GM19035 (cell line): ENCODE results near the gene CIROP.
A peak's percentile ranks its signal among the peaks of the same experiment; 100 is the strongest.

Experiments
- ATAC-seq: cut with Tn5 transposase; IDR thresholded peaks from one replicate; pipeline ENCODE4 v1.9.1; 2021; ENCODE audit not compliant: unreplicated experiment

Gene CIROP

GRCh38 chr14:23067847-23068788, 36.7 kb downstream of the CIROP start:
- no peak for ATAC-seq

DNA sequence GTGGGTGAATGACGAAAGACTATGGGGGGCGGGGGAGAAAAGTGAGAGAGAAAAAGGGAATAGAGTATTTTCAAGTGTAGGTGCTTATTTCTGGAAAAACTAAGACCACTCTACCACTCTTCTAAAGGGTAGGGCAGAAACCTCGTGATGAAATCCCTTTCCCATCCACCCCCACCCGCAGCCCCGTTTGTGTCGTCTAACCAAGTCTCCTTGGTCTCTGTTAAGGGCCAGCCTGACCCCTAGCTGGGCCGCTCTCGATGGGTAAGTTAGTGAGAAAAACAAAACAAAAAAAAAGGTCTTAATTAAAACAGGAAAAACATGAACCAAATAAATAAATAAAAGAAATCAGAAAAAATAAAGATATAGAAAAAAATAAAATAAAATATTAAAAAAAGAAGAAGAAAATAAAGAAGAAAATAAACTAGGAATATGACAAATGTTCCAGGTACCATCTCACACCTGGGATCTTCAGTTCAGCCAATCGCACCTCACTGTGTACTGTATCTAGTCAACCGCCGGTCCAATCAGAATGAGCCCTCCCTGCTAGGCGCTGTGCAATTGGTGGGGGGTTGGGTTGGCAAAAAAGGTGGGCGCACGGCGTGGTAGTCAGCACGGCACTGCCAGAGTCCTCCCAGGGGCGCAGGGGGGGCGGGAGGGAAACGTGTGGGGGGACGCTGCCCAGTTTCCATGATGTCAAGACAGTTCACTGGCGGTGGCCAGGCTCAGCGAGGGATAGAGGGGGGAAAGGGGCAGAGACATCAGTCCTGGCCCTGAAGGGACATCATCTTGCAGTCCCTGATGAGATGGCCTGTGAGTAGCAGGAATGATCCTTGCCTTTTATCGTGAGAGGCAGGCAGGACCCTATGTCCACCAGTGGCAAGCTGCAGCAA, 37.7 kb downstream of the CIROP start:
- ATAC-seq: no peak

- ATAC-seq: no peak
Measured at GRCh38 chr14:23066368-23066767, 38.4 kb downstream of the CIROP start.

- no peak for ATAC-seq
Measured at GRCh38 chr14:23063601-23064000, 41.2 kb downstream of the CIROP start.

- ATAC-seq: no peak
Measured at GRCh38 chr14:23062002-23062401, 42.8 kb downstream of the CIROP start.

GRCh38 chr14:23060536-23061260, 44.1 kb downstream of the CIROP start:
- ATAC-seq: no peak

DNA sequence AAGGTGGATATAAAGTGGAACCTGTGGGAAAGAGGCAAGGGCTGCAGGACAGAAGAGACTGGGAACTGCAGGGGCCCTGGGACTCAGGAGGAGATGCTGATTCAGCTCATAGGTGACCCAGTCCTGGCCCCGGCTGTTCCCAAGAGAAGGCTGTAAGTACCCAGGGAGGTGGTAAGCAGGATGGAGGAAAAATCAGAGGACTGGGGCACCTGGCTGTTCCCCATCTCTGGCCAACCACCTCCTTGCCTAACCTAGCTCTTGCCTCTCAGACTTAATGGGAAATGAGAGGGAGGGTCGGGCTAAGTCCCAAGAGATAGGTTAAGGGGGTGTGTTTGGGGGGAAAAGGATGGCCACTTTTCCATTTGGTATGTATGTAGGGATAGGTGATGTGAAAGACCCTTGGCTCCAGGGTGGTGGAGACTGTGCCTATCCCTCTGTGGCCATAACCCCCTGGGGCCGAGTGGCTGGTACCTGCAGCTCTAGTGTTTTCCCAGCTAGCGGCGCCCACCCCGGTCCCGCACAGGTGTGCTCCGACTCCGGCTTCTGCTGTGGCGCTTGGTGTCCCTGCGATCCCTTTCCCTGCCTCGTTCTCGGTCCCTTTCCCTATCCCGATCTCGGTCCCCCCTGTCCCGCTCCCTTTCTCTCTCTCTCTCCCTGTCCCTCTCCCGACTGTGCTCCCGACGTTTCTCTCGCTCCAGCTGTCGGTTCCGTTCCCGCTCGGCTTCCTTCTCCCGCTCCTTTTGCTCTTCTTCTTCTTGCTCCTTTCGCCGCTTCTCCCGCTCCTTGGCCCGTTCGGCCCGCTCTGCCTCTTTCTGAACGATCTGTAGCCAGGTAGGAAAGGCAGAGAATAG, 45.9 kb downstream of the CIROP start:
- ATAC-seq: no peak

GRCh38 chr14:23057757-23058653, 46.8 kb downstream of the CIROP start:
- peak; percentile 72 for ATAC-seq

DNA sequence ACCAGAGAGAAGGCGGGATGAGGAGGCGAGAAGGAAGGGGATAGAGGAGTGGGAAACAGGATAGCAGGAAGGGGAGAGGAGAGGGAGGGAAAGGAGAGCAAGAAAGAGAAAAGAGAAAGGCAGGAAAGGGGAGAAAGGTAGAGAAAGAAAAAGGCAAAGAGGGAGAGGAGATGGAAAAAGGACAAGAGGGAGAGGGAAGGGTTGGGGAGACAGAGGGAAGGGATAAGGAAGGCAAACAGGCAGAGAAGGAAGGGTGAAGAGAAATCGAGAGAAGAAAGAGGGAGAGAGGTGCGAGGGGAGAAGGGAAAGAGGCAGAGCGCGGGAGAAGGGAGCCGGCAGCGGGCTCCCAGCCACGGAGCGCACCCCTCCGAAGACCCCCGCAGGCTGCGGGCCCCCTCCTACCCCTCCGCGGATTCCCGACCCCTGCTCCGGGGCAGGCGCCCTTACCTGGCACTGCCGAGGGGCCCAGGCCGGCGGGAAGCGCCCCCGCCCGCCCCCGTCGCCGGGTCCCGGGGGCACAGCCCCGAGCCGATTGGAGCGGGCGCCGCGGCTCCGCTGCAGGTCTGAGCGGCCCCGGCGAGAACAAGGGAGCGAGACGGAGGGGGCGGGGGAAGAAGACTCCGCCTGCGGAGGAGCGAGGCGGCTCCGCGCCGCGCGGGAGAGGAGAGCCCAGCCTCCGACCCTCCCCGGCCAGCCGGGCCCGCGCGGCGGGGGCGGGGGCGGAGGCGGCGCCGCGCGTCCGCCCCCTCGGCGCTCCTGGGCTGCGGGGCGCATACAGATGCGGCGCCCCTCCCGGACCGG, 47.6 kb downstream of the CIROP start, which contains the start of gene CDH24:
CDH24 (minus strand) TSS at position 565 of the 801 bp plus-strand sequence. CDS start 1,787 bp downstream, outside the sequence.
- peak; percentile 48 for ATAC-seq

DNA sequence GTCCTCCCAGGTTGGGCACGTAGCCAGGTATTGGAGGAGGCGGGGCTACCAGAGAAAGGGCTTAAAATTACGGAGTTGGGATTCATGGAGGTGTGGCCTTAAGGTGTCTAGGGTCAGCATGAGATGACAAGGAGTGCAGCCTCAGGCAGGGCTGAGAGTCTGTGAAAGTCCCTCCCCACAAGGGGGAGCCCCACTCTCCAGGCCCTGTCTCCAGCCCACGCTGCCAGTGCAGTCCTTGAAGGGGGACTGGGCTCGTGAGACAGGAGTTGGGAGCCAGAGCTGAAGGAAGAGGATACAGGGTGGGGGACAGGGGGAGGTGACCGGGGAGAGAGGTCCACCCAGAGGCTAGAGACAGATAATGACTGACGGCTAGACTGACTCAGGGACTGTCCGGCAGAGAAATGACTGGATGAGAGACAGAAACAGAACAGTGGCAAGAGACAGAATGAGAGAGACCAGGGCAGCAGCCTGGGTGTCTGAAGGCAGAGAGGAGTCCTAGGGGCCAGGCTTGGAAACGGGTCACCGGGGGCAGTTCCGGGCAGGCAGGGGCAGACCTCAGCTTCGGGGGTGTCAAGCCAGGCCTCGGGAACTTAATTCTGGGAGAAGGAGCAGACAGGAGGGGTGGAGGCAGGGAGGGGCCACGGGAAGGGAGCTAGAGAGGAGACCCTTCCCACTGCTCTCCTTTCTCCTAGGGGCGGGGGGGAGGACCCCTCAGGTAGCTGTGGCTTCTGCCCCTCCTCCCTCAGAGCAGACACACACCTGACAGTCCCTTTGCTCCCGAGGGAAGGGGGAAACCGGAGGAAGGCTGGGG, 48.4 kb downstream of the CIROP start:
- peak; percentile 60 for ATAC-seq

DNA sequence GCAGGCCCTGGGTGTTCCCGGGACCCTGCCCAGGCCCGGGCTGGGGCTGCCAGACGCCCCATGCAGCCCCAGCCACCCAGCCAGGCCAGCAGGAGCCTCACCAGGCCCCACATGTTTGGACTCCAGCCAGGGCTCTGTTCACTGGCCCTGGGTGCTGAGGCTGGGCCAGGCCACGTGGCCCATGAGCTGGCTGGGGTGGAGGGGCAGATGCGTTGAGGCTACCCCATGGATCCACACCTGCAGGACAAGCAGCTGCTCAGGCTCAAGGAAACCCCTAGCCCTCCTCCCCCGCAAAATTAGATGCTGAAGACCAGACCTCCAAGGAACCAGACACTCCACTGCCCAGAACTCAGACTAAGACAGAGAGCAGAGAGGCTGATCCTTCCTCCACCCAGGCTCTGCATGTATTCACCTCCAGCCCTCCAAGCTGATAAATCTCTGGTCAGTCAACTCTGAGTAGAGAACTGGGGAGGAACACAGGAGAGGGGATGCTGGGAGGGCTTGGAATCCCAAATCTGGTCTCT, 49.1 kb downstream of the CIROP start:
- no peak for ATAC-seq

DNA sequence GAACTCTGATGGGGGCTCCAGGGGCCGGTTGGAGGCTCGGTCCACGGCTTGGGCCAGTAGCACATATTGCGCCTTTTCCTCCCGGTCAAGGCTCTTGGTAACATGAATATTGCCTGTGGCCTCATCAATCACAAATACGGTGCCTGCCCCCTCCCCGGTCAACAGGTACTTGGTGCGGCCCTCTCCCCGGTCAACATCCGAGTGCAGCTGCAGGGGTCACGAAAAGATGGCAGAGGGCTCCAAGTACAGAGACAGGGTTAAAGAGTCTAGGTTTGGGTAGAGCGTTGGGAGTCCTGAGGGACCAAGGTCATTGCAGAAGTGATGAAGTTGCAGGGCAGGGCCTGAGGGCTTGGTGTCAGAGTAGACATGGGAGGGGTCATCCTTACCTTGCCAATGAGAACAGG, 49.6 kb downstream of the CIROP start:
- no peak for ATAC-seq

- no peak for ATAC-seq
Measured at GRCh38 chr14:23054000-23054811, 50.6 kb downstream of the CIROP start.

GRCh38 chr14:23053426-23053825, 51.4 kb downstream of the CIROP start:
- ATAC-seq: no peak

DNA sequence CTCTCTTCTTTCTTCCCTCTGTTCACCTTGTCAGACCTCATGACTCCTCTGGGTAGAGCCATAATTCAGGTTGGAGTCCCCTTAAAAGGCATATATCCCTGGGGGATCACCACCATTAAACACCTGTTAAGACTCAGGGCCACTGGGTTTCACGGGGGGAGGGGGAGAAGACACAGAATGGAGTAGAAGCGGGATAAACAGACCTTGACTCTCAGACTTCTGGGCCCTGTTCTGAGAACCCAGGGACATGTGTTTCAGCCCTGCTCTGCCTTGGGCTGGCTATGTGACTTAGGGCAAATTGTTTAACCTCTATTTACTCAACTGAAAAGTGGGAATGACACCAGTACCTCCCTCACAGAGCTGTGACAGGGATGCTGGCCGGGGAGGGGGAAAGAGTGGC, 52.1 kb downstream of the CIROP start:
- ATAC-seq: no peak

GRCh38 chr14:23052182-23052623, 52.6 kb downstream of the CIROP start:
- no peak for ATAC-seq
